Measurements from ENCODE around the gene ASCL5.

GRCh38 chr1:201072149-201072548 is 54.8 kb downstream of the ASCL5 start:
- TF ChIP-seq CTCF (IDR thresholded peaks at IDR 0.05) (no peak), POLR2A (IDR thresholded peaks at IDR 0.05) (no peak)
